GM12878 (cell line): ENCODE measurements around the gene EYS. TPM values are rescaled to one million over a fixed set of nuclear protein-coding genes. Genes with fewer than 3 reads are reported as not detected.

ENCODE experiments used
- ATAC-seq: fragments of 200-7000 bp; cut with Tn5 transposase; 3 replicates; pipeline ENCODE4 v1.9.1; 2020; ENCODE audit warnings: mild to moderate bottlenecking, moderate library complexity
- BruUV-seq: library from RNA; stranded (reverse); fragments of 400-500 nt; replicated peaks from 2 replicates; lab custom pipeline; 2021; lab: Mats Ljungman, UMichigan
- CTCF ChIA-PET: fragments of 300-600 bp; sonication (Branson Sonifier 250); formaldehyde crosslinking; extraction: SDS; loops from one replicate; lab custom pipeline; 2021; ENCODE audit warnings: inconsistent platforms; lab: Yijun Ruan, JAX
- POLR2A ChIA-PET: fragments of 350-600 bp; formaldehyde crosslinking; extraction: SDS; loops from one replicate; lab custom pipeline; 2021; ENCODE audit warnings: inconsistent platforms; lab: Charles Lee
- RAD21 ChIA-PET: fragments of 300-600 bp; sonication (Branson Sonifier 250); formaldehyde crosslinking; loops from one replicate; lab custom pipeline; 2023; ENCODE audit warnings: antibody characterized with exemption; ENCODE audit not compliant: unreplicated experiment; lab: Charles Lee
- SMC1A ChIA-PET: fragments of 300-600 bp; sonication (Branson Sonifier 250); formaldehyde crosslinking; loops from one replicate; lab custom pipeline; 2023; ENCODE audit not compliant: unreplicated experiment, uncharacterized antibody; lab: Charles Lee
- DNase-seq: peaks from one replicate; pipeline ENCODE4 v3.0.0-alpha.2; 2011; ENCODE audit warnings: low read depth, low spot score
- FAIRE-seq: peaks from 3 replicates; lab custom pipeline; 2011; peaks lifted over from hg19 to GRCh38; lab: Jason Lieb, UNC
- H2AFZ ChIP-seq: 2 replicates; pipeline ENCODE4 v1.6.0; 2011; ENCODE audit warnings: low read depth, low read length, control low read depth; ENCODE audit not compliant: control insufficient read depth
- H3K27ac ChIP-seq: 2 replicates; pipeline ENCODE4 v1.5.1; 2011; ENCODE audit warnings: control low read depth; ENCODE audit not compliant: control insufficient read depth, insufficient read depth
- H3K27me3 ChIP-seq, 2 experiments: replicated peaks in 1 of 2; 2 replicates each; pipeline versions ENCODE4 v1.6.0 to v1.6.1; 2011; ENCODE audit warnings: low read length in 1 of 2; ENCODE audit not compliant: control insufficient read depth in 2 of 2, insufficient read depth in 2 of 2
- H3K36me3 ChIP-seq, 2 experiments: 2 replicates each; pipeline ENCODE4 v1.5.1; 2011; ENCODE audit warnings: low read length in 1 of 2; ENCODE audit not compliant: control insufficient read depth in 2 of 2, insufficient read depth in 2 of 2
- H3K4me1 ChIP-seq: 2 replicates; pipeline ENCODE4 v1.6.1; 2011; ENCODE audit warnings: mild to moderate bottlenecking, low read length, moderate library complexity, mixed read lengths; ENCODE audit not compliant: control insufficient read depth, insufficient read depth
- H3K4me2 ChIP-seq: 2 replicates; pipeline ENCODE4 v1.6.0; 2011; ENCODE audit warnings: control low read depth; ENCODE audit not compliant: control insufficient read depth, insufficient read depth
- H3K4me3 ChIP-seq: fragments of 200-600 bp; sonication (generic); 2 replicates; pipeline ENCODE4 v1.5.1; 2016
- H3K79me2 ChIP-seq: 2 replicates; pipeline ENCODE4 v1.6.0; 2011; ENCODE audit warnings: low read length; ENCODE audit not compliant: control insufficient read depth, insufficient read depth
- H3K9ac ChIP-seq: 2 replicates; pipeline ENCODE4 v1.8.0; 2011; ENCODE audit warnings: low read length, control low read depth, mixed read lengths; ENCODE audit not compliant: control insufficient read depth, insufficient read depth
- H3K9me3 ChIP-seq: replicated peaks from 3 replicates; pipeline ENCODE4 v1.5.1; 2011; ENCODE audit warnings: mild to moderate bottlenecking, low read length; ENCODE audit not compliant: control insufficient read depth, insufficient read depth
- H4K20me1 ChIP-seq: 2 replicates; pipeline ENCODE4 v1.6.0; 2011; ENCODE audit not compliant: control insufficient read depth, insufficient read depth
- ATF2 ChIP-seq: IDR thresholded peaks from 2 replicates; pipeline ENCODE4 v1.6.1; 2012; ENCODE audit warnings: low read length, inconsistent platforms
- ATF3 ChIP-seq: IDR thresholded peaks from 2 replicates; pipeline ENCODE4 v1.6.1; 2011; ENCODE audit warnings: low read depth, mild to moderate bottlenecking, low read length, moderate library complexity, borderline replicate concordance; ENCODE audit errors: extremely low read depth
- BCL11A ChIP-seq: IDR thresholded peaks from 2 replicates; pipeline ENCODE4 v1.6.1; 2011; ENCODE audit warnings: low read depth, low read length
- BHLHE40 ChIP-seq, 2 experiments: fragments of 450-650 bp in 1 of 2; IDR thresholded peaks; 2 replicates each; pipeline ENCODE4 v1.6.1; 2011 to 2017; ENCODE audit warnings: low read depth in 2 of 2, borderline replicate concordance in 1 of 2, improper control_type of control experiment in 1 of 2, low read length in 1 of 2, mild to moderate bottlenecking in 1 of 2
- KAT2A ChIP-seq: conservative IDR thresholded peaks from 2 replicates; pipeline ENCODE4 v1.6.1; 2011; ENCODE audit warnings: low read depth, low read length; ENCODE audit not compliant: control insufficient read depth
- PRDM15 ChIP-seq: fragments of 450-650 bp; formaldehyde crosslinking; IDR thresholded peaks from 2 replicates; pipeline ENCODE4 v1.4.0; 2020; ENCODE audit warnings: mild to moderate bottlenecking, moderate library complexity
- RBBP5 ChIP-seq: fragments of 200-600 bp; sonication (generic); conservative IDR thresholded peaks from 2 replicates; pipeline ENCODE4 v1.6.1; 2016
- USF2 ChIP-seq: IDR thresholded peaks from 2 replicates; pipeline ENCODE4 v1.6.1; 2011; ENCODE audit warnings: low read depth, low read length, improper control_type of control experiment, borderline replicate concordance
- ZNF384 ChIP-seq: IDR thresholded peaks from 2 replicates; pipeline ENCODE4 v1.6.1; 2012; ENCODE audit warnings: low read depth, mild to moderate bottlenecking, low read length, improper control_type of control experiment, borderline replicate concordance
- ZNF622 ChIP-seq: fragments of 450-650 bp; IDR thresholded peaks from 2 replicates; pipeline ENCODE4 v1.6.1; 2017; ENCODE audit warnings: mild to moderate bottlenecking, inconsistent platforms
- WGBS: methylation state at CpG from one replicate; pipeline ENCODE4 v1.1.6; 2016; ENCODE audit warnings: low lambda C conversion rate; ENCODE audit not compliant: insufficient replicate concordance, insufficient coverage; ENCODE audit errors: missing lambda C conversion rate; 5-methylcytosine and 5-hydroxymethylcytosine counted together
- in situ Hi-C: fragments of 300-500 bp; cut with MboI; formaldehyde crosslinking; loops from 9 replicates; pipeline ENCODE4 v1.14.3; 2018; ENCODE audit warnings: mixed read lengths
- intact Hi-C: fragments of 100-400 bp; cut with micrococcal nuclease; formaldehyde crosslinking; loops from one replicate; pipeline ENCODE4 v1.14.2; 2022; ENCODE audit not compliant: unreplicated experiment
- polyA plus RNA-seq, 11 experiments: library from polyadenylated mRNA; depleted of rRNA in 4 of 11; unstranded in 6 of 11; stranded (reverse) in 5 of 11; fragments of >200 nt; fragmentation: Nextera tagmentation in 4 of 11; fragmentation: Illumina TruSeq in 1 of 11; extraction: Ambion mirVana in 4 of 11; extraction: Trizol in 1 of 11; gene quantifications; 1 replicate in 1 of 11; 2 replicates in 10 of 11; pipeline versions ENCODE4 v1.2.1 to v1.2.3, GENCODE V29; 2011 to 2016; ENCODE audit warnings: inconsistent platforms in 2 of 11, missing spikeins in 2 of 11, low read depth in 1 of 11
- total RNA-seq, 4 experiments: library from RNA; depleted of rRNA in 3 of 4; stranded (reverse); fragments of >200 nt in 3 of 4; fragmentation: Illumina TruSeq in 1 of 4; extraction: Trizol in 1 of 4; gene quantifications; 2 replicates each; pipeline versions ENCODE4 v1.2.1 to v1.2.3, GENCODE V29; 2013 to 2021

EYS gene
- total and polyA plus RNA-seq, 10 of the 15 experiments (the other 5 are each of a cell fraction or from before 2014, with no cell fraction given), result under 0.01 to 0.14 (median 0.02) TPM; not detected in 1

- CTCF ChIA-PET, result no interaction called here
- intact Hi-C loops, result no loop called here
- TF ChIP-seq ATF3 (no peak), ZNF622 (no peak), RBBP5 (no peak), KAT2A (no peak)
Measured at GRCh38 chr6:65557224-65557623, 149.8 kb downstream of the EYS start.

GRCh38 chr6:65546894-65547293, 160.1 kb downstream of the EYS start:
- ChIA-PET CTCF (no interaction called here), POLR2A (no interaction called here), RAD21 (no interaction called here), SMC1A (no interaction called here)
- ATAC-seq (no peak), DNase-seq (no peak), FAIRE-seq (no peak)
- H4K20me1 ChIP-seq, result no peaks in the 10 kb centered on the region
- H3K27ac ChIP-seq, result no peak overlapping the region
- no peaks in the 10 kb centered on the region for H3K4me1 ChIP-seq
- H3K36me3 ChIP-seq, result no peaks in the 10 kb centered on the region
- no peak for TF ChIP-seq PRDM15 (CRISPR knock-in tag)
- no peak for TF ChIP-seq USF2
- no peak for TF ChIP-seq BCL11A
- no peak for TF ChIP-seq ZNF384
- TF ChIP-seq ATF2, result no peak
- TF ChIP-seq BHLHE40 (IDR thresholded peaks at IDR 0.05; ENCODE audit: borderline replicate concordance in 1 of 2, low read depth in 2 of 2, low read length in 1 of 2), result no peak
- no peak overlapping the region for H2AFZ ChIP-seq
- no peak overlapping the region for H3K9ac ChIP-seq
- H3K27me3 ChIP-seq, result no peaks in the 10 kb centered on the region
- 8% methylated on average over 3 of the region's 3 CpGs for WGBS
- no peak overlapping the region for H3K4me3 ChIP-seq
- no peaks in the 10 kb centered on the region for H3K79me2 ChIP-seq
- intact Hi-C loops, result no loop called here
- in situ Hi-C loops, result no loop called here
- H3K4me2 ChIP-seq, result no peak overlapping the region
- H3K9me3 ChIP-seq, result no peaks in the 10 kb centered on the region
- BruUV-seq, result no TSS peak

More at GRCh38 chr6:65557224-65557623, 149.8 kb downstream of the EYS start:
- H3K4me2 ChIP-seq, result no peak overlapping the region
- no peak for FAIRE-seq
- ATAC-seq, result no peak
- no peaks in the 10 kb centered on the region for H3K36me3 ChIP-seq
- ChIA-PET RAD21 (no interaction called here), SMC1A (no interaction called here), POLR2A (no interaction called here)
- H4K20me1 ChIP-seq, result no peaks in the 10 kb centered on the region
- WGBS, result 28% methylated on average over 6 of the region's 6 CpGs
- BruUV-seq, result no TSS peak
- no peaks in the 10 kb centered on the region for H3K27me3 ChIP-seq
- no peak for DNase-seq
- H3K9ac ChIP-seq, result no peak overlapping the region
- no peaks in the 10 kb centered on the region for H3K4me1 ChIP-seq
- in situ Hi-C loops, result no loop called here
- H3K4me3 ChIP-seq, result no peak overlapping the region
- H2AFZ ChIP-seq, result no peak overlapping the region
- no peaks in the 10 kb centered on the region for H3K9me3 ChIP-seq
- no peaks in the 10 kb centered on the region for H3K79me2 ChIP-seq
- no peak overlapping the region for H3K27ac ChIP-seq
